H9 (cell line): ENCODE results near the gene FGF6. TPM values are rescaled to one million over a fixed set of nuclear protein-coding genes. Genes with fewer than 3 reads are reported as not detected.

Experiments
- DNase-seq: peaks from one replicate; pipeline ENCODE4 v3.0.0-alpha.2; 2017
- H2AFZ ChIP-seq: one replicate; pipeline ENCODE4 v1.6.1; 2013; ENCODE audit warnings: mild to moderate bottlenecking, low read length, control low read depth, moderate library complexity
- H2AK5ac ChIP-seq: 2 replicates; pipeline ENCODE4 v1.6.1; 2013; ENCODE audit warnings: low read length, control low read depth, mixed read lengths; ENCODE audit not compliant: insufficient read length
- H2BK120ac ChIP-seq: one replicate; pipeline ENCODE4 v1.6.1; 2013; ENCODE audit warnings: low read depth, mild to moderate bottlenecking, low read length, control low read depth, inconsistent platforms; ENCODE audit not compliant: poor library complexity, severe bottlenecking
- H2BK12ac ChIP-seq: 2 replicates; pipeline ENCODE4 v1.6.1; 2013; ENCODE audit warnings: low read length, control low read depth, mixed read lengths, low read depth; ENCODE audit not compliant: insufficient read length
- H2BK15ac ChIP-seq: 2 replicates; pipeline ENCODE4 v1.6.1; 2013; ENCODE audit warnings: low read depth, low read length, control low read depth
- H2BK20ac ChIP-seq: one replicate; pipeline ENCODE4 v1.6.1; 2013; ENCODE audit warnings: low read depth, mild to moderate bottlenecking, low read length, control low read depth, inconsistent platforms; ENCODE audit not compliant: poor library complexity, severe bottlenecking
- H2BK5ac ChIP-seq: 2 replicates; pipeline ENCODE4 v1.6.1; 2013; ENCODE audit warnings: low read length, control low read depth, mixed read lengths; ENCODE audit not compliant: insufficient read length
- H3K14ac ChIP-seq: 2 replicates; pipeline ENCODE4 v1.6.1; 2013; ENCODE audit warnings: low read length, control low read depth; ENCODE audit not compliant: insufficient read depth
- H3K18ac ChIP-seq: 2 replicates; pipeline ENCODE4 v1.6.1; 2013; ENCODE audit warnings: low read depth, mild to moderate bottlenecking, mixed read lengths, low read length, control low read depth; ENCODE audit not compliant: insufficient read length
- H3K23ac ChIP-seq: 2 replicates; pipeline ENCODE4 v1.6.1; 2013; ENCODE audit warnings: low read length, control low read depth, mixed read lengths, low read depth; ENCODE audit not compliant: insufficient read length
- H3K23me2 ChIP-seq: 2 replicates; pipeline ENCODE4 v1.6.1; 2013; ENCODE audit warnings: low read depth, mild to moderate bottlenecking, mixed read lengths, low read length, control low read depth; ENCODE audit not compliant: insufficient read length, poor library complexity, severe bottlenecking
- H3K27ac ChIP-seq: 2 replicates; pipeline ENCODE4 v1.5.1; 2013; ENCODE audit warnings: low read length, control low read depth, mixed read lengths, low read depth; ENCODE audit not compliant: insufficient read length
- H3K27me3 ChIP-seq: 2 replicates; pipeline ENCODE4 v1.6.1; 2013; ENCODE audit warnings: low read length, control low read depth, inconsistent platforms; ENCODE audit not compliant: insufficient read depth
- H3K4ac ChIP-seq: 2 replicates; pipeline ENCODE4 v1.6.1; 2013; ENCODE audit warnings: low read depth, mild to moderate bottlenecking, control low read depth, inconsistent platforms, low read length, moderate library complexity
- H3K4me1 ChIP-seq: 2 replicates; pipeline ENCODE4 v1.6.1; 2013; ENCODE audit warnings: low read length, control low read depth, inconsistent platforms; ENCODE audit not compliant: insufficient read depth
- H3K4me2 ChIP-seq: 2 replicates; pipeline ENCODE4 v1.6.1; 2013; ENCODE audit warnings: low read length, control low read depth, mixed read lengths; ENCODE audit not compliant: insufficient read length, insufficient read depth
- H3K56ac ChIP-seq: 2 replicates; pipeline ENCODE4 v1.6.1; 2013; ENCODE audit warnings: low read depth, mild to moderate bottlenecking, mixed read lengths, low read length, control low read depth; ENCODE audit not compliant: insufficient read length
- H3K79me1 ChIP-seq: 2 replicates; pipeline ENCODE4 v1.6.1; 2013; ENCODE audit warnings: low read depth, mild to moderate bottlenecking, moderate library complexity, low read length, control low read depth, inconsistent platforms; ENCODE audit not compliant: insufficient read depth, poor library complexity, severe bottlenecking
- H3K79me2 ChIP-seq: 2 replicates; pipeline ENCODE4 v1.6.1; 2013; ENCODE audit warnings: low read length, control low read depth, inconsistent platforms; ENCODE audit not compliant: insufficient read depth
- H3K9ac ChIP-seq: 2 replicates; pipeline ENCODE4 v1.6.1; 2013; ENCODE audit warnings: low read length, control low read depth, mixed read lengths; ENCODE audit not compliant: insufficient read length; ENCODE audit errors: extremely low read depth
- H3K9me3 ChIP-seq: one replicate; pipeline ENCODE4 v1.6.1; 2013; ENCODE audit warnings: low read depth, low read length, inconsistent platforms; ENCODE audit not compliant: control insufficient read depth
- H3T11ph ChIP-seq: one replicate; pipeline ENCODE4 v1.6.1; 2013; ENCODE audit warnings: mild to moderate bottlenecking, low read length, control low read depth, inconsistent platforms
- H4K20me1 ChIP-seq: one replicate; pipeline ENCODE4 v1.6.1; 2013; ENCODE audit not compliant: control insufficient read depth, insufficient read length, insufficient read depth
- H4K5ac ChIP-seq: 2 replicates; pipeline ENCODE4 v1.6.1; 2013; ENCODE audit warnings: low read depth, mild to moderate bottlenecking, mixed read lengths, low read length, control low read depth; ENCODE audit not compliant: insufficient read length
- H4K8ac ChIP-seq: replicated peaks from 2 replicates; pipeline ENCODE4 v1.6.1; 2013; ENCODE audit warnings: low read length, control low read depth, mixed read lengths, low read depth; ENCODE audit not compliant: insufficient read length
- H4K91ac ChIP-seq: 2 replicates; pipeline ENCODE4 v1.6.1; 2013; ENCODE audit warnings: low read depth, mild to moderate bottlenecking, moderate library complexity, mixed read lengths, low read length, control low read depth; ENCODE audit not compliant: insufficient read length
- H3K27ac Mint-ChIP-seq, 3 experiments: 2 replicates in 2 of 3; 3 replicates in 1 of 3; pipeline ENCODE4 v1.8.0; 2020 to 2021; ENCODE audit warnings: mixed read lengths in 3 of 3, mild to moderate bottlenecking in 1 of 3, moderate library complexity in 1 of 3
- H3K27me3 Mint-ChIP-seq: 2 replicates; pipeline ENCODE4 v1.8.0; 2021; ENCODE audit warnings: low read depth, mild to moderate bottlenecking, moderate library complexity, mixed read lengths
- H3K36me3 Mint-ChIP-seq, 3 experiments: 2 replicates in 2 of 3; 3 replicates in 1 of 3; pipeline ENCODE4 v1.8.0; 2020 to 2021; ENCODE audit warnings: low read depth in 3 of 3, mixed read lengths in 3 of 3; ENCODE audit not compliant: insufficient read depth in 1 of 3
- H3K4me1 Mint-ChIP-seq, 2 experiments: 2 replicates each; pipeline ENCODE4 v1.8.0; 2020; ENCODE audit warnings: mixed read lengths in 2 of 2
- H3K4me3 Mint-ChIP-seq, 2 experiments: 2 replicates in 1 of 2; 3 replicates in 1 of 2; pipeline ENCODE4 v1.8.0; 2020 to 2021; ENCODE audit warnings: mild to moderate bottlenecking in 2 of 2, mixed read lengths in 2 of 2, moderate library complexity in 1 of 2
- H3K9me3 Mint-ChIP-seq, 2 experiments: 2 replicates in 1 of 2; 3 replicates in 1 of 2; pipeline ENCODE4 v1.8.0; 2020; ENCODE audit warnings: mild to moderate bottlenecking in 2 of 2, mixed read lengths in 2 of 2, moderate library complexity in 1 of 2
- WGBS: extraction: QIAGEN DNeasy Blood & Tissue Kit; methylation state at CpG from one replicate; pipeline ENCODE4 v1.1.7; 2013; ENCODE audit warnings: missing lambda C conversion rate, low lambda C conversion rate, mixed read lengths; ENCODE audit not compliant: insufficient read length; ENCODE audit errors: extremely low coverage; 5-methylcytosine and 5-hydroxymethylcytosine counted together
- total RNA-seq: library from RNA; stranded (reverse); gene quantifications from 2 replicates; pipeline ENCODE4 v1.2.1, GENCODE V29; 2021
- TF ChIP-seq, protein P1 (sequence below): fragments of 200-600 bp; sonication (generic); conservative IDR thresholded peaks from 3 replicates; pipeline ENCODE4 v1.8.0; 2021; ENCODE audit warnings: antibody characterized with exemption, mild to moderate bottlenecking

Gene FGF6
- total RNA-seq, 1 experiment from 2014 or later: not detected

DNA sequence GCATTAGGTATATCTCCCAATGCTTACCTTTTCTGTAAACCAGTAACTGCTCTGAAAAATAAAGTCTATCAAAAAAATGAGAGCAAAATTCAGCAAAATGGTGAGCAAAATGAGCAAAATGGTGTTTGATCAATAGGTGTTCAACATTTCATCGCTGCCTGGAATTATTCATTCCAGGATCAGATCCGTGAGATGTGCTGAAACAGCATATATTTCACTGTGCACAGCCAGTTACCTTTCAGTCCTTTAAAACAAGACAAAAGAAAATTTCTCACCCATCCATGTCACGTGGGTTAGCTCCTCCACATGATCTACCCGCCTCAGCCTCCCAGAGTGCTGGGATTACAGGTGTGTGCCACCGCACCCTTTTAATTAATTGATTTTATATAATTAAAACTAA, 58.0 kb downstream of the FGF6 start:
- H4K91ac ChIP-seq: no peak overlapping the region
- no peak overlapping the region for H3K4me2 ChIP-seq
- H3K23ac ChIP-seq: no peak overlapping the region
- no peak overlapping the region for H3K56ac ChIP-seq
- TF ChIP-seq, protein P1, sequence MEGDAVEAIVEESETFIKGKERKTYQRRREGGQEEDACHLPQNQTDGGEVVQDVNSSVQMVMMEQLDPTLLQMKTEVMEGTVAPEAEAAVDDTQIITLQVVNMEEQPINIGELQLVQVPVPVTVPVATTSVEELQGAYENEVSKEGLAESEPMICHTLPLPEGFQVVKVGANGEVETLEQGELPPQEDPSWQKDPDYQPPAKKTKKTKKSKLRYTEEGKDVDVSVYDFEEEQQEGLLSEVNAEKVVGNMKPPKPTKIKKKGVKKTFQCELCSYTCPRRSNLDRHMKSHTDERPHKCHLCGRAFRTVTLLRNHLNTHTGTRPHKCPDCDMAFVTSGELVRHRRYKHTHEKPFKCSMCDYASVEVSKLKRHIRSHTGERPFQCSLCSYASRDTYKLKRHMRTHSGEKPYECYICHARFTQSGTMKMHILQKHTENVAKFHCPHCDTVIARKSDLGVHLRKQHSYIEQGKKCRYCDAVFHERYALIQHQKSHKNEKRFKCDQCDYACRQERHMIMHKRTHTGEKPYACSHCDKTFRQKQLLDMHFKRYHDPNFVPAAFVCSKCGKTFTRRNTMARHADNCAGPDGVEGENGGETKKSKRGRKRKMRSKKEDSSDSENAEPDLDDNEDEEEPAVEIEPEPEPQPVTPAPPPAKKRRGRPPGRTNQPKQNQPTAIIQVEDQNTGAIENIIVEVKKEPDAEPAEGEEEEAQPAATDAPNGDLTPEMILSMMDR: no peak
- no peak overlapping the region for H4K5ac ChIP-seq
- H2AFZ ChIP-seq: no peak overlapping the region
- Mint-ChIP-seq H3K4me3 (no peak overlapping the region), H3K27ac (no peak overlapping the region), H3K4me1 (peaks cover 4 to 7% of the 10 kb centered on the region in 2 experiments; a peak in 2 of 4 replicates), H3K27me3 (peaks cover 9% of the 10 kb centered on the region), H3K36me3 (no peaks in the 10 kb centered on the region), H3K9me3 (no peaks in the 10 kb centered on the region)
- no peak overlapping the region for H2BK12ac ChIP-seq
- no peaks in the 10 kb centered on the region for H3K23me2 ChIP-seq
- H4K20me1 ChIP-seq: no peaks in the 10 kb centered on the region
- H3K9ac ChIP-seq: no peak overlapping the region
- no CpG with 5 or more reads among the region's 5 CpGs for WGBS
- H3K4ac ChIP-seq: no peak overlapping the region
- no peaks in the 10 kb centered on the region for H3K27me3 ChIP-seq
- H4K8ac ChIP-seq: no peak overlapping the region
- H2BK5ac ChIP-seq: no peak overlapping the region
- H3K4me1 ChIP-seq: no peaks in the 10 kb centered on the region
- no peak overlapping the region for H2AK5ac ChIP-seq
- H2BK120ac ChIP-seq: no peak overlapping the region
- no peak for DNase-seq
- H3K9me3 ChIP-seq: no peaks in the 10 kb centered on the region
- H3K79me1 ChIP-seq: no peaks in the 10 kb centered on the region
- no peak overlapping the region for H3K18ac ChIP-seq
- no peaks in the 10 kb centered on the region for H3K79me2 ChIP-seq
- H2BK15ac ChIP-seq: no peak overlapping the region
- H3T11ph ChIP-seq: no peak overlapping the region
- H3K27ac ChIP-seq: no peak overlapping the region
- H3K14ac ChIP-seq: no peak overlapping the region
- no peak overlapping the region for H2BK20ac ChIP-seq
